HEK293T (cell line): Measurements from ENCODE around the gene AKNA.
A peak's percentile ranks its signal among the peaks of the same experiment; 100 is the strongest.

Experiments
- CTCF ChIA-PET: fragments of 350-600 bp; formaldehyde crosslinking; extraction: SDS; loops from one replicate; lab custom pipeline; 2021; ENCODE audit warnings: antibody characterized with exemption, inconsistent platforms; lab: Yijun Ruan, JAX
- POLR2A ChIA-PET: fragments of 350-600 bp; formaldehyde crosslinking; extraction: SDS; loops from one replicate; lab custom pipeline; 2020; ENCODE audit warnings: antibody characterized with exemption, inconsistent platforms; lab: Yijun Ruan, JAX
- DNase-seq: peaks from one replicate; pipeline ENCODE4 v3.0.0; 2012; ENCODE audit warnings: mixed read lengths; ENCODE audit errors: extremely low spot score
- ARNT ChIP-seq: fragments of 450-650 bp; IDR thresholded peaks from 2 replicates; pipeline ENCODE4 v1.6.1; 2017; ENCODE audit warnings: mild to moderate bottlenecking
- BHLHE40 ChIP-seq: fragments of 450-650 bp; IDR thresholded peaks from 2 replicates; pipeline ENCODE4 v1.6.1; 2016; ENCODE audit warnings: mild to moderate bottlenecking, moderate library complexity, borderline replicate concordance
- CTBP1 ChIP-seq: fragments of 450-650 bp; IDR thresholded peaks from 2 replicates; pipeline ENCODE4 v1.6.1; 2016; ENCODE audit warnings: borderline replicate concordance
- ELF4 ChIP-seq: fragments of 450-650 bp; IDR thresholded peaks from 2 replicates; pipeline ENCODE4 v1.6.1; 2017; ENCODE audit warnings: antibody characterized with exemption
- FOXA1 ChIP-seq: fragments of 450-650 bp; IDR thresholded peaks from 2 replicates; pipeline ENCODE4 v1.6.1; 2016; ENCODE audit warnings: mild to moderate bottlenecking
- FOXK2 ChIP-seq: fragments of 450-650 bp; IDR thresholded peaks from 2 replicates; pipeline ENCODE4 v1.6.1; 2016; ENCODE audit warnings: mild to moderate bottlenecking
- FOXM1 ChIP-seq: fragments of 450-650 bp; IDR thresholded peaks from 2 replicates; pipeline ENCODE4 v1.6.1; 2017; ENCODE audit warnings: mild to moderate bottlenecking, borderline replicate concordance
- HDGF ChIP-seq: fragments of 450-650 bp; IDR thresholded peaks from 2 replicates; pipeline ENCODE4 v1.6.1; 2017; ENCODE audit warnings: antibody characterized with exemption, borderline replicate concordance
- L3MBTL2 ChIP-seq: fragments of 450-650 bp; conservative IDR thresholded peaks from 2 replicates; pipeline ENCODE4 v1.6.1; 2016; ENCODE audit warnings: mild to moderate bottlenecking
- LEF1 ChIP-seq: fragments of 450-650 bp; IDR thresholded peaks from 2 replicates; pipeline ENCODE4 v1.6.1; 2017; ENCODE audit warnings: mild to moderate bottlenecking, borderline replicate concordance
- NFRKB ChIP-seq: fragments of 450-650 bp; IDR thresholded peaks from 2 replicates; pipeline ENCODE4 v1.6.1; 2016; ENCODE audit warnings: mild to moderate bottlenecking, moderate library complexity
- PKNOX1 ChIP-seq: fragments of 450-650 bp; IDR thresholded peaks from 2 replicates; pipeline ENCODE4 v1.6.1; 2016
- SP1 ChIP-seq: fragments of 450-650 bp; IDR thresholded peaks from 2 replicates; pipeline ENCODE4 v1.6.1; 2017
- SUZ12 ChIP-seq: fragments of 450-650 bp; IDR thresholded peaks from 2 replicates; pipeline ENCODE4 v1.6.1; 2016; ENCODE audit warnings: mild to moderate bottlenecking
- TARDBP ChIP-seq: fragments of 450-650 bp; IDR thresholded peaks from 2 replicates; pipeline ENCODE4 v1.6.1; 2016
- ZNF384 ChIP-seq: fragments of 450-650 bp; IDR thresholded peaks from 2 replicates; pipeline ENCODE4 v1.6.1; 2016

The AKNA gene

DNA sequence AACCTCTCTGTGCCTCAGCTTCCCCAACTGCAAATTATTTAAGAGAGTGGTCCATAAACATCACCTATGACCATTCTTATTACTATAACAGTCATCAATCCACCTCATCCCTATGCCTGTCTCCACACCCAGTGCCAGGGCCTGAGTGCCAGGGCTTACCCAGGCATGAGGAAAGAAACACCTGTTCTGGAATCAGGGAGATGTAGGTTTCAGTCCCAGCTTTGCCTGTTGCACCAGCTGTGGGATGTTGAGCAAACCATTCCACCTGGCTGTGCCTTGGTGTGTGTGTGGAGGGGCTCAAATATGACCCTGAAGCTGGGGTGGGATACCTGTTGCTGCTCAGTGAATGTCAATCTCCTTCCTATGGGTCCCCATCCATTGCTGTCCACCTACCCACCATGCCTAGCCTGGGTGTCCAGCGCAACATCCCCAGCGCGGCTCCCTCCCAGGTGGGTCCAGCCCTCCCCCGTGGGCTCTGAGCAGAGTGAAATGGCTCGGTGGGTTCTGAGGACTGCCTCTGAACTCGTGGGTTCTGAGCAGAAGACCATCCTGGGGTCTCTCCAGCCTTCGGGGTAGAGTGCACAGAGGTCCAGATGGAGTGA lies 16.3 kb downstream of the AKNA start:
- no peak for DNase-seq
- TF ChIP-seq TARDBP = no peak
- no peak for TF ChIP-seq L3MBTL2
- no peak for TF ChIP-seq SP1
- TF ChIP-seq FOXK2 = no peak
- no peak for TF ChIP-seq HDGF
- no peak for TF ChIP-seq PKNOX1
- no peak for TF ChIP-seq CTBP1
- no peak for TF ChIP-seq FOXM1
- TF ChIP-seq LEF1 = no peak
- no peak for TF ChIP-seq ARNT
- no peak for TF ChIP-seq ZNF384
- TF ChIP-seq ELF4 = no peak
- ChIA-PET CTCF (no interaction called here), POLR2A (no interaction called here)

GRCh38 chr9:114370968-114371320 lies 16.8 kb downstream of the AKNA start:
- TF ChIP-seq HDGF (no peak), FOXA1 (no peak), BHLHE40 (no peak), LEF1 (no peak), TARDBP (no peak), CTBP1 (no peak), ARNT (no peak), FOXM1 (no peak), PKNOX1 (no peak), ZNF384 (no peak), SP1 (no peak), L3MBTL2 (no peak), SUZ12 (no peak), NFRKB (no peak), FOXK2 (no peak), ELF4 (no peak)
- ChIA-PET CTCF (no interaction called here), POLR2A (no interaction called here)
- DNase-seq = no peak

GRCh38 chr9:114370251-114370967 lies 17.4 kb downstream of the AKNA start:
- no peak for TF ChIP-seq NFRKB
- TF ChIP-seq PKNOX1 = no peak
- no peak for TF ChIP-seq FOXM1
- no peak for TF ChIP-seq TARDBP
- no peak for TF ChIP-seq FOXK2
- TF ChIP-seq SUZ12 = no peak
- TF ChIP-seq SP1 = no peak
- TF ChIP-seq ELF4 = no peak
- TF ChIP-seq BHLHE40 = no peak
- TF ChIP-seq FOXA1 = no peak
- TF ChIP-seq HDGF = no peak
- TF ChIP-seq ZNF384 = no peak
- no peak for TF ChIP-seq LEF1
- no peak for TF ChIP-seq ARNT
- no peak for TF ChIP-seq L3MBTL2
- no peak for TF ChIP-seq CTBP1
- POLR2A ChIA-PET = no interaction called here
- DNase-seq = no peak
- CTCF ChIA-PET = no interaction called here

GRCh38 chr9:114369216-114370130 lies 18.3 kb downstream of the AKNA start:
- ChIA-PET CTCF (no interaction called here), POLR2A (no interaction called here)
- TF ChIP-seq BHLHE40 = no peak
- TF ChIP-seq CTBP1 = peak; percentile 25; the same call in 1 of the 2 replicates
- TF ChIP-seq FOXA1 = no peak
- no peak for TF ChIP-seq SUZ12
- TF ChIP-seq FOXK2 = no peak
- no peak for TF ChIP-seq ARNT
- no peak for DNase-seq

GRCh38 chr9:114367772-114368569 lies 19.8 kb downstream of the AKNA start:
- TF ChIP-seq BHLHE40 (no peak), FOXK2 (no peak), LEF1 (no peak), PKNOX1 (no peak), ZNF384 (no peak), CTBP1 (no peak), FOXA1 (no peak), ELF4 (no peak), SP1 (no peak), SUZ12 (no peak), FOXM1 (no peak), ARNT (no peak), TARDBP (no peak)
- DNase-seq = no peak
- POLR2A ChIA-PET = no interaction called here
- CTCF ChIA-PET = no interaction called here
